Measurements from ENCODE around the gene SUFU. TPM values are rescaled to one million over a fixed set of nuclear protein-coding genes. Genes with fewer than 3 reads are reported as not detected.
"Not testable (repeated sequence)": the region's sequence is repeated elsewhere in the genome, so short reads cannot be mapped to it uniquely, and the experiment has no call there.

The SUFU gene
- total and polyA plus RNA-seq, 2 of the 4 experiments (the other 2 are of a cell fraction) = 2.2 to 11.0 TPM

DNA sequence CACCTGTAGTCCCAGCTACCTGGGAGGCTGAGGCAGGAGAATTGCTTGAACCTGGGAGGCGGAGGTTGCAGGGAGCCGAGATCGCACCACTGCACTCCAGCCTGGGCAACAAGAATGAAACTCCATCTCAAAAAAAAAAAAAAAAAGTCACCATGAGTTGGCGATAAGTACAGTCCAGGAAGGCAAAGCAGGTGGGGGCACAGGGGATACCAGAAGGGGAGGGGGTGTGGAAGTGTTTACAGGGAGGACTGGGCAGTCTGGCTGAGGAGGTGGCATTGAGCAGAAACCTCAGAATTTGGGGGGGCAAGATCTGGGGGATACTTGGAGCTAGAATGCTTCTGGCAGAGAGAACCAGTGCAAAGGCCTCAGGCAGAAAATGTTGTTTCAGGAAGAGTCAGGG, 163.6 kb downstream of the SUFU start:
- dilution Hi-C loops (cut with HindIII; ENCODE audit: low sequenced_read_pairs, unreplicated experiment); POLR2A ChIA-PET (ENCODE audit: unreplicated experiment); H2BK15ac ChIP-seq (ENCODE audit: low read depth, low read length); ATAC-seq (ENCODE audit: low read depth); H2BK20ac ChIP-seq (ENCODE audit: low read depth, low read length); intact Hi-C loops (cut with micrococcal nuclease); H3K27ac ChIP-seq (ENCODE audit: insufficient read depth, low read length); BruUV-seq (replicated peaks); H2AFZ ChIP-seq (replicated peaks; ENCODE audit: low read length, poor library complexity); H3K4me3 ChIP-seq (ENCODE audit: insufficient read depth, low read depth, low read length); H4K20me1 ChIP-seq (ENCODE audit: insufficient read depth, low read length); CTCF ChIA-PET; H2BK120ac ChIP-seq (ENCODE audit: low read depth, low read length); H3K36me3 ChIP-seq (ENCODE audit: control insufficient read depth, insufficient read depth, low read length); H3K23ac ChIP-seq (ENCODE audit: low read depth, low read length); H2AK9ac ChIP-seq (replicated peaks; ENCODE audit: low read depth, low read length, poor library complexity); H4K91ac ChIP-seq (ENCODE audit: insufficient read depth, low read depth, low read length); H3K9me1 ChIP-seq (ENCODE audit: insufficient read depth, low read length); H3K9ac ChIP-seq (ENCODE audit: low read depth, low read length); H3K56ac ChIP-seq (ENCODE audit: extremely low read depth, insufficient read depth, low read length); DNase-seq; H2BK5ac ChIP-seq (ENCODE audit: low read depth, low read length, poor library complexity, severe bottlenecking); H3K79me1 ChIP-seq (ENCODE audit: low read depth in 1 of 2, low read length in 2 of 2); H4K8ac ChIP-seq (ENCODE audit: low read depth in 2 of 2, low read length in 2 of 2); H3K27me3 ChIP-seq (ENCODE audit: control insufficient read depth, insufficient read depth, low read length); H3K14ac ChIP-seq (replicated peaks; ENCODE audit: low read depth, low read length); H4K5ac ChIP-seq (ENCODE audit: low read depth, low read length); H3K4me2 ChIP-seq (ENCODE audit: low read depth, low read length); in situ Hi-C loops (cut with MboI; ENCODE audit: low sequenced_read_pairs); H3K4ac ChIP-seq (ENCODE audit: low read depth, low read length); H3K18ac ChIP-seq (ENCODE audit: low read depth, low read length); H3K9me3 ChIP-seq (ENCODE audit: control insufficient read depth, insufficient read depth, low read length): not testable (repeated sequence)
- WGBS, 2 experiments (ENCODE audit: extremely low coverage in 2 of 2, insufficient read length in 1 of 2) = 100% methylated on average over 1 of the region's 4 CpGs; no CpG with 5 or more reads in 1 of the 2 experiments
- Histone ChIP-seq H2AK5ac (ENCODE audit: low read depth, low read length) (peak overlapping the region; percentile 39; the same call in 1 of the 2 replicates), H3K4me1 (ENCODE audit: control insufficient read depth, insufficient read depth, low read length) (peaks cover 13% of the 10 kb centered on the region)

All from IMR-90 (cell line).